Bronchial epithelial cell (primary cell): ENCODE measurements around the gene TMEM176A. TPM values are rescaled to one million over a fixed set of nuclear protein-coding genes. Genes with fewer than 3 reads are reported as not detected.

Experiments used
- DNase-seq: peaks from one replicate; pipeline ENCODE4 v3.0.0-alpha.2; 2010; ENCODE audit warnings: low read depth
- FAIRE-seq: peaks from 2 replicates; lab custom pipeline; 2011; peaks lifted over from hg19 to GRCh38; lab: Jason Lieb, UNC
- H3K27me3 ChIP-seq: 2 replicates; pipeline ENCODE4 v1.5.1; 2011; ENCODE audit warnings: low read length; ENCODE audit not compliant: control insufficient read depth, insufficient read depth
- H3K36me3 ChIP-seq: 2 replicates; pipeline ENCODE4 v1.5.1; 2011; ENCODE audit warnings: low read length; ENCODE audit not compliant: control insufficient read depth, insufficient read depth
- H3K4me3 ChIP-seq: 2 replicates; pipeline ENCODE4 v1.5.1; 2011; ENCODE audit warnings: mild to moderate bottlenecking, low read depth, low read length, control low read depth
- CTCF ChIP-seq: IDR thresholded peaks from 2 replicates; pipeline ENCODE4 v1.5.1; 2011; ENCODE audit warnings: mild to moderate bottlenecking, moderate library complexity, low read length, control low read depth, inconsistent platforms; ENCODE audit not compliant: insufficient read depth, severe bottlenecking
- total RNA-seq: library from RNA; depleted of rRNA; stranded (reverse); fragments of >200 nt; gene quantifications from 2 replicates; pipeline ENCODE4 v1.2.1, GENCODE V29; 2014

The TMEM176A gene
- total RNA-seq, 1 donor from 2014 or later = 0.79 TPM

- Histone ChIP-seq H3K4me3 (no peak within 1 kb of the TSS), H3K27me3 (peaks cover 19% of the 10 kb centered on the region), H3K36me3 (no peaks in the 10 kb centered on the region)
- FAIRE-seq = no peak
- TF ChIP-seq CTCF = no peak
- DNase-seq = no peak
Observed at GRCh38 chr7:150799741-150800580, 608 bp upstream of the TMEM176A start, which contains the start of gene TMEM176B. Gene TMEM176B, minus strand, starts transcription at chr7:150800364. Its CDS starts 3,795 bp downstream, at chr7:150796569.

DNA sequence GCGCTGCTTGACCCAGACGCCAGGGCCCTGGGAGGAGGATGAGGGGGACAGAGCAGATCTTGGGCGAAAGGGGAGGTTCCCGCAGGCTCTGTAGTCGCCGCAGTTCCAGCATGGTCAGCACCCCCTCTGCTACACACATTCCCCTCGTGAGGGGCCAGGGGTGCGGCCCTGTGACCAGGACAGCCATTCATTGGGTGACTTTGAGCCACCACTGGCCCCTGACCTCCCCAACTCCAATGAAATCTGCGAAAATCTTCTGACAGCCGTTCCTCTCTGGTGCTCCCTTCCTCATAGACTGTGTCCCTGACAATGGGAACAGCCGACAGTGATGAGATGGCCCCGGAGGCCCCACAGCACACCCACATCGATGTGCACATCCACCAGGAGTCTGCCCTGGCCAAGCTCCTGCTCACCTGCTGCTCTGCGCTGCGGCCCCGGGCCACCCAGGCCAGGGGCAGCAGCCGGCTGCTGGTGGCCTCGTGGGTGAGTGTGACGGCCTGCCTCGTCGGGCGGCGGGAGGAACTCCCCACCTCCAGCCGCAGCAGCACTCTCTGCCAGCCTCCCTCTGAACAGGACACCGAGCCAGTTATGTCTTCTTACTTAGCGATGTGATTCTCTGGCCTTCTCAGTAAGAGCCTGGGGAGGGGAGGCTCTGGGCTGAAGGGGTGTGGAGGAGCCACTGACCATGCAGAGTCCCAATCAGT is 825 bp downstream of the TMEM176A start:
- H3K27me3 ChIP-seq = peaks cover 19% of the 10 kb centered on the region
- no peak for TF ChIP-seq CTCF
- no peaks in the 10 kb centered on the region for H3K36me3 ChIP-seq
- H3K4me3 ChIP-seq = no peak overlapping the region
- FAIRE-seq (no peak), DNase-seq (no peak)

DNA sequence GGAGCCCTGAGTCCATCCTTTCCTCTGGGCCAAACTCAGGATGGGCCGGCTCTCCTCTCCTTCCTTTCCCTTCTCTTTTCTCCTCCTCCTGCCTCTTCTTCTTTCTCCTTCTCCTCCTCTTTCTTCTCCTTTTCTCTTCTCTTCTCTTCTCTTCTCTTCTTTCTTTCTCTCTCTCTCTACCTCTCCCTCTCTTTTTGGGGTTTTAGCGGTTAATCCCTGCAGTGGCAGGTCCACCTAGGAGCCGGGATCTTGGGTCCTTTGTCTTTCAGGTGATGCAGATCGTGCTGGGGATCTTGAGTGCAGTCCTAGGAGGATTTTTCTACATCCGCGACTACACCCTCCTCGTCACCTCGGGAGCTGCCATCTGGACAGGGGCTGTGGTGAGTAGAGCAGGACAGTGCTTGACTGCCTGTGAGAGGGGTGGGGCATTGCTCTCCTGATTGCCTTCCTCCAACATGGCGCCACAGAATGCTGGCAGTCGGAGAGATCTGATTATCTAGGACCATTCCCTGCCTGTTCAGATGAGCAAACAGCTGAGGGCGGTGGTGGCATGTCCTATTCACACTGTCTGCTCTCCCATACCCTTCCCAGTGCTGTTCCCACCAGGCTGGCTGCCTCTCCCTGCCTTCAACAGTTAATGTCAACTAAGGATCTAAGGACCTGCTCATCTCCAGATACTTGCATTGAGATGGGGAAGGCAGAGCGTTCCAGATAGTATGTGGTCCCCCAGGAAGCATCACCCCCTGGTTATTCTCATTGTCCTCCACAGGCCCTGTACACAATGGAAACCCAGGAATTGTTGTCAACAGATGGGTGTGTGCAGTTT is 1.6 kb downstream of the TMEM176A start:
- no peak for TF ChIP-seq CTCF
- no peak overlapping the region for H3K4me3 ChIP-seq
- H3K27me3 ChIP-seq = peaks cover 19% of the 10 kb centered on the region
- H3K36me3 ChIP-seq = no peaks in the 10 kb centered on the region
- DNase-seq (no peak), FAIRE-seq (no peak)

DNA sequence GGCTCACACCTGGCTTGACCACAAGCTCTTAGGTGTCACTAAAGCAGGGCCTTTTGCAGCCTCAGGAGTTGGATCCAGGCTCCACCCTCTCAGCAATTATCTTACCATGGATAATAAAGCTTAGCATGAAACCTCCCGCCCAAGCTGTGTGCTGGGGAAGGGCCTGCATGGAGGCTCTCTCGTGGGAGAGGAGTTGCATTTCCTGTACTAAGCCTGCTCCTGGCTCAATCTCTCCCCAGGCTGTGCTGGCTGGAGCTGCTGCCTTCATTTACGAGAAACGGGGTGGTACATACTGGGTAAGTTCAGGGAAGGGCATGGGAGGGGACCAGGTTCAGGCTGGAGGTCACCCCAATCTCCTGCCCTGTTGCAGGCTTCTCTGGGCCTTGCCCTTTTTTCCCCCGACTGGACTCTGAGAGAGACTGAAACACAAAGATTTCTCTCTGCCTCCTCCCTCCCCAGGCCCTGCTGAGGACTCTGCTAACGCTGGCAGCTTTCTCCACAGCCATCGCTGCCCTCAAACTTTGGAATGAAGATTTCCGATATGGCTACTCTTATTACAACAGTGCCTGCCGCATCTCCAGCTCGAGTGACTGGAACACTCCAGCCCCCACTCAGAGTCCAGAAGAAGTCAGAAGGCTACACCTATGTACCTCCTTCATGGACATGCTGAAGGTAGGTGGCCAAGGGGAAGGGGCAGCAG is 2.7 kb downstream of the TMEM176A start:
- H3K27me3 ChIP-seq = peaks cover 19% of the 10 kb centered on the region
- TF ChIP-seq CTCF = no peak
- no peak overlapping the region for H3K4me3 ChIP-seq
- DNase-seq = no peak
- FAIRE-seq = no peak
- H3K36me3 ChIP-seq = no peaks in the 10 kb centered on the region

- no peak for TF ChIP-seq CTCF
- H3K36me3 ChIP-seq = no peaks in the 10 kb centered on the region
- FAIRE-seq (no peak), DNase-seq (no peak)
- H3K4me3 ChIP-seq = no peak overlapping the region
- H3K27me3 ChIP-seq = peaks cover 17% of the 10 kb centered on the region
Observed at GRCh38 chr7:150804802-150805201, 4.2 kb downstream of the TMEM176A start.
